ENCODE measurements around the gene DIP2C.
"Not testable (repeated sequence)": the region's sequence is repeated elsewhere in the genome, so short reads cannot be mapped to it uniquely, and the experiment has no call there.

DIP2C gene

DNA sequence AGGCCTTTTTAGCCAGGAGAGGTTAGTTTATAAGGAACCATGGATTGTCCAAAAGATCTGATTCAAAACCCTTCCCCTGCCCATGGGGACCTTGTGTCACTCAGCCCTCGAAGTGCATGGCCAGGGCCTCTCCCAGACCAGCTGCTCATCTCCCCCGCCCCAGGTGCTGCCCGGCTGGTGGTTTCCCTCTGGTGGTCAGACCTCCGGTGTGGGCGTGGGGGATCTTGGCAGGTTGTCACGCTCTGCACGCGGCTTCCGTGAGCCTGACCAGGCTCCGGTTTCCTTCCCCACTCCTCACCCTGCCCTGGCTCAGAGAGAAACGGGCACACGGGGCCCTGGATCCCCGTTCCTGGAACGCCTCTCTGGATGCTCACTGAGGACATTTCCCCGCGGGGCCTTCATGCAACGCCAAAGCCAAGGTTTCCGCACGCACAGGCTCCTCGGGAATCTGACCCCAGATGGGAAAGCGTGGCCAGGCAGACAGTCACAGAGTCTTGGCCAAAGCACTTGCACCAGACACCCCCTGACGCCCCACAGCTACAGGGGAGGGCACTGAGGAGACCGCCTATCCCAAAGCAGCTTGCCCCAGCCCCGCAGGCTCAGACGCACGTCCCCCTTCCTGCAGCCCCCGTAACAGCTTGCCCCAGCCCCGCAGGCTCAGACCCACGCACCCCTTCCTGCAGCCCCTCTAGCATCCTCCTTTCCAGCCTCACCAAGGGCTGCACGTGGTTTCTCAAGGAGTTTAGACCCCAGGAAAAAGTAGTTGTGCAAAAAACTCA is 7.8 kb upstream of the DIP2C start:
- ATAC-seq = no peak
- DNase-seq = no peak

DNA sequence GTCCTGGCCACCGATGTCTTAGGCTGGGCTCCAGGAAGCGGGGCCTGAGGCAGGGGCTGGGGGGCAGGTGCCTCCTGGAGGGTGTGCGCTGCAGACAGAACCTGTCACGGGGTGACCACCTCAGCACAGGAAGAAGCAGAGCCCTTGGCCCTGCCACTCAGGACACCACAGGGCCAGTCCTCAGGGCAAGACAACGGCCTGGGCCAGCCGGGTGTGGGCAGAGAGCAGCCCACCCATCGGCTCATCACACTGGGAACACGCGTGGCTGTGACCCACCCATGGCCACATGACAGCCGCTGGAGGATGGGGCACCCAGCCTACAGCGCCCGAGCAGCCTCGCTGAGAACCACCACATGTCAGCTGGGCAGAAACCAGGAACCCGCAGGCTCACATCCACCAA is 5.9 kb upstream of the DIP2C start:
- DNase-seq (no peak), ATAC-seq (peak; percentile 28)

DNA sequence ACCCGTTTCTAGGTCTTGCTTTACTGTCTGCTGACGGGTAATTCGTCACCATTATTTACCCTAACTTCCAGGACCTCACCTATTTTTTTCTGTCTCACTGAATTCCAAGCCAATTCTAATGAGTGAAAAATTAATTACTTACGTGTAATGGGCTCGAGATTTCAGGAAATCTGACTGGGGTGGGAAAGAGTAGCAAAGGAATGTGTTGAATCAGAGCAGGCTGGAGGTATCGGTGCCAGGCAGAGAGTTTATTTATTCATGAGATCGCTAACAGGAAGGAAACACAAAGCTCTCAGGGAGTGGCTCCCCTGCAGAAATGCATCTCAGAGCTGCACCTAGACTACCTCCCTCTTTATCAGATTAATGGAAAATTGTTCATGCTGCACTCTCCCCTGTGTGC is 4.0 kb upstream of the DIP2C start:
- no peak for DNase-seq
- no peak for ATAC-seq

DNA sequence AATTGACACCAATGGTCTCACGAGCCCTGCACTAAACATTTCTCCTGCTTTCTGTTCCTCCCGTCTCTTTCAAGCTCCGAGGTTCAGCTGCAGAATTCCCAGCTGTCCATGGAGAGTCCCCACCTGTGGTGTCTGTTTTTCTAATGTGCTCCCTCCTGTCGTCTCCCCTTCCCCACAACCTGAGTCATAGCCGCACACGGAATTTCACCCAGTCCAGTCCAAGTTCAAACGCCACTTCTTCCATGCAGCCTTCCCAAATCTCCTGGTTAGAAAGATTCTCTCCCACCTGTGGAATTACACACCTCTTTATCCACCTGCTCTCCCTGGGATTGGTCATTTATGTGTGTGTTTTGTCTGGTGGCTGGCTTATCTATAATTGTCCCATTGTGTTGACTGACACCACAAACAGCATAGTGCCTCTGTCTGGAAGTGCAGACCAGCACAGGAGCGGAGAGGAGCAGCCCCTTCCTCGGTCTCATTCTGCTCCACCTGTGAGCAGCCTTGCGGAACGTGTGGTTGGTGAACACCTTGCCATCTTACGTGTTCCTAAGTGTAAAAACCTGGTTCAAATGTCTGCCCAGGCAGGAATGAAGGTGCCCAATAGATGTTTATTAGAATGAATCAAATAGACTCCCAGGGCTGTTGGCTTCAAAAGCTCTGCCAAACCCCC is 3.3 kb upstream of the DIP2C start:
- ATAC-seq (no peak), DNase-seq (no peak)

DNA sequence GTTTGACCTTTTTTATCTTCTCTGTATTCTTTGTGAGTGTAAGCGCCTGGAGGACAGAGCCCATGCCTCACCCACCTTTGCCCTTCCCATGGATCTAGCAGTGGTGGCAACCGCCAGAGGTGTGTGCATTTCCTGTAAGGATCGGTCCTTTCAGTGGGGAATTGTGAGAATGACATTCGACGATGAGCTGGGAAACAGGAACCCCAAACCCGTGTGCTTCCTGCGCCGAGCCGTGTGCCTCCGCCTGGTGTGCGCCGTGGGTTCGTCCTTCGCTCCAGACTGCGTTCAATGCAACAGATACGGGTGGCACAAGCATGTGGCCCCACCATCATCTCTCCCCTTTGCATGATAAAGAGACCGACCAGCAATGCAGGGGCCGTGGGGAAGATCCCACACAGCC is 1.7 kb upstream of the DIP2C start:
- DNase-seq = no peak
- no peak for ATAC-seq

DNA sequence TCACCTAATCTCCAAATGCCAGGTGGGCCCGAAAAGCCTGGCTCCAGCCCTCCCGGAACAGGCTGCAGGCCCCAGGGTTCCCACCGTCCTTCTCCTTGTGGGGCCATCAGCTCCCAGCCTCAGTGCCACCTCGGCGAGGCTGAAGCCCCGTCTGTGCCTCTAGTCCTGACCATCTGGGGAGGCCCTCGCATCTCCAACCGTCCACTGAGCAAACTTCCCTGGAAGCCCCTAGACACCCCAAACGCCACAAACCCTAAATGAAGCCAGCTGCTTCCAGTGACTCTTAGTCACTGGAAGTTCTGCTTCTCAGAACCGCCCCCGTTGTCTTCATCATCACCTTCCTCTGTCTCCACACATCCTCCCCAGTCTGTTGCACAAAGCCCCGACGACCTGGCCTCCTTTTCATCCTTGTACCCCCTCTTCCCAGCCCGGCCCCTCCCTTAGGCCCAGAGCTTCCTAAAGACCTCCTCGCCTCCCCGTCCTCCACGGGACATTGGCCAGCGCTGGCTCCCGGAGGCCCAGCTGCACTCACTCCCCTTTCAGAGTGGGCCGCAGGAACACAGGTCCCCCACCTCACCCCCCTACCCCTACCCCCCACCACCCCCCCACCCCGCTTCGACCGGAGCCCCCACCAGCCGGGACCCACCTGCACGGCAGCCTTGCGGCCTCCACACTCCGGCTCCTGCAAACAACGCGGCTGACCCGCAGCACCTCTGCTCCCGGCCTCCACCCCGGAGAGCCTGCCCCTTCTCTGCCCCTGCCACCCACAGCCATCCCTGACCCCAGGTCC is 1.1 kb upstream of the DIP2C start:
- ATAC-seq (peak; percentile 31), DNase-seq (no peak)

DNA sequence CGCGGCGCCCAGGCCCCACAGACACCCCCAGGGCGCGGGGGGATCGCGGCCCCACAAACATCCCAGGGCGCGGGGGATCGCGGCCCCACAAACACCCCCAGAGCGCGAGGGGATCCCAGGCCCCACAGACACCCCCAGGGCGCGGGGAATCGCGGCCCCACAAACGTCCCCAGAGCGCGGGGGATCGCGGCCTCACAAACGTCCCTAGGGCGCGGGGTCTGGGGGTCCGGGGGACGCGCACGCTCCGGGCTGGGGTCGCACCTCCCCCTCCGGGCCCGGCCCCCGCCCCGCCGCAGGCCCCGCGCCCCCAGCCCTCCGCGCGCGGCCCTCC is 382 bp downstream of the DIP2C start:
- DNase-seq (no peak), ATAC-seq (no peak)

DNA sequence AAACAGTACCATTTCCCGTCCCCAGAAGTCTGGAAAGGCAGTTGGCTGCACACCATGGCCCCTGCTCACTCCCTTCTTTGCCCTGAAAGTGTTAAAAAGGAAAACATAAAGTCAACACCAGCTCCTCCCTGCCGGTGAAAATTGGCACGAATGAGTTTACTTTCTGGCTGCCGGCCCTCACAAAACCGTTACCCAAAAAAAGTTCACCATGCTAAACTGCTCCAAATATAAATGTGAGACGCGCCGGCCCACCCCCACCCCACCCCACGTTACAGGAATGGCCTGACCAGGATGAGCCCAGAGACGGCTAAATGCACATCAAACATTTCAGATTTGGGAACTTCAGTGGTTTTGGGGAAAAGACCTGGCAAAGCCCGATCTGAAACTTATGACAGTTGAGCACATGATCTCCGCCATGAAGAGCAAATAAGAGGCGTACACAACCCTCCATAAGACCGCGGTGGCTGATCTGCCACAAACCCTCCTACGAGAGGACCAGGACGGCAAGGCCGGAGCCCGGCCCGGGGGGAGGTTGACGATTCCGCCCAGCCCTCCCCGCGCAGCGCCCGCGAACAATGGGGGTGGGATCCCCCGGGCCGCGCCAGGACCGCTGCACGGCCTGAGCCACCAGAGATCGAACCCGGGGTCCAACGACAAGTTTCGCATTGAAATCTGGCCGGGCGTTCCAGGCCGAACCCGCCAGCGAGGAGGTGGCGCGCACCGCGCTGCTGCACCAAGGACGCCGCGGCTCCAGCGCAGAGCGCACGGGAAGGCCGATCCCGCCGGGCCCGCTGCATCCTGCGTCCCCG is 952 bp downstream of the DIP2C start:
- ATAC-seq (no peak), DNase-seq (no peak)

DNA sequence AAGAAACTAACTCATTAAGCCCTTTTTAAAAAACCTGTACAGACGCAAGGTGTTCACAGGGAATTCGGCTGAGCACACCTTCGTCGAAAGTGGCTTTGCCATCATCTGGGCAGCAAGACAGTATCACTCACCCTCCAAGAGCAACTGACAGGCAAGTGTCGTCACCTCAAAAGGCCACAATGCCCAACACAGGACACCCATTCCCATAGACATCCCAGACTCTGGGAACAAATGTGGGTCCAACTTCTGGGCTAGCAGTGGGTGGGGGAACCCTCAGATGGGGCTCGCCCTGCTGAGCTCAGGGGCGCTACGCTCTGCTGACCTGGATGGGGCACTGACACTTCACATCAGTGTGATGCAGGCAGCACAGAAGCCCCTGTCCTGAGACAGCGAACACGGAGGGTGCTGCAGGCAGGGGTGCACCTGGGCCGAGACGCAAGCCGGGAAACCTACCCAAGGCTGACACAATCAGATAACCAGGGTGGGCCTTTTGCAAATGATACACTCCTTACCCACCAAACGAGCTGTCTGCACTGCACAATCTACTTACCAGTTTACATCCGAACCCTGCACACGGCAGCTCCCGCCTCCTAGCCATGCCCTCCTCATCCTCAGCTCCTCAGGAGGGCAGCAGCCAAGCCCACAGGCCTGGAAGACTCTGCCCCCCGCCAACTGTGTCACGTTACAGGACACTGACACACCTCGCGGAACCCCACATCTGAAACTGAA is 1.7 kb downstream of the DIP2C start:
- ATAC-seq (no peak), DNase-seq (no peak)

DNA sequence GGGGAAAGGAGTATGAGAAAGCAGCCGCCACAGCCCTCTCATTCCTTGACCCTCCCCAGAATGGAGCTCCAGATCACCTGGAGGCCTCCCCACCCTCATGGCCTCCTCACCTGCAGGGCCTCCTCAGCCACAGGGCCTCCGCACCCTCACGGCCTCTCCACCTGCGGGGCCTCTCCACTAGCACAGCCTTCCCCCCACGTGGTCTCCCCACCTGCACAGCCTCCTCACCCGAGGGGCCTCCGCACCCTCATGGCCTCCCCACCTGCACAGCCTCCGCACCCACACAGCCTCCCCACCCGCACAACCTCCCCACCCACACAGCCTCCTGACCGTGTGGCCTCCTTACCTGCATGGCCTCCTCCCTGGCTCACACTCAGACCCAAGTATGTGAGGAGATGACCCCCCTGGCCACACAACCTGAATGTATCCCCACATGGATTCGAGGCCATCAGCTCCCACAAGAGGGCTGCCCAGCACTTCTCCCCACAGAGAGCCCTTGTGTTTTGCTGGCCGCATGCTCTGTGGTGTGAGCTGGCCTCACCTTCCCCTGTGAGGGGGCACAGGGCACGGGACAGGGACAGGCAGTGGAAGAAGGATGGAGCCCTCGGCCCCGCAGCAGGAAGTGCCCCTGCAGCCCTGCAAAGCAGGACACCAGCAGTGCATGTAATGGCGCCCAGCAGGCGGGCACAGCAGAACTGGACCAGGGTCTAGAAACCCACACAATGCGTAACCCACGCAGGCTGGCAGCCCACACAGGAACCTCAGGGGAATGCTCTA is 3.1 kb downstream of the DIP2C start:
- no peak for ATAC-seq
- no peak for DNase-seq

DNA sequence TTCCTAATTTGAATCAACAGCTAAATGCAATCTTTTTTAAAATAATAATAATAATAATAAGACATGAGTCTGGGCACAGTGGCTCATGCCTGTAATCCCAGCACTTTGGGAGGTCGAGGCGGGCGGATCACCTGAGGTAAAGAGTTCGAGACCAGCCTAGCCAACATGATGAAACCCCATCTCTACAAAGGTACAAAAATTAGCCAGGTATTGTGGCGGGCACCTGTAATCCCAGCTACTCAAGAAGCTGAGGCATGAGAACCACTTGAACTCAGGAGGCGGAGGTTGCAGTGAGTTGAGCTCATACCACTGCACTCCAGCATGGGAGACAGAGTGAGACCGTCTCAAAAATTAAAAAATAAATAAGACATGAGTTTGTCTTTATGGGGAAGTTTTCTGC is 3.9 kb downstream of the DIP2C start:
- DNase-seq (no peak), ATAC-seq (no peak)

DNA sequence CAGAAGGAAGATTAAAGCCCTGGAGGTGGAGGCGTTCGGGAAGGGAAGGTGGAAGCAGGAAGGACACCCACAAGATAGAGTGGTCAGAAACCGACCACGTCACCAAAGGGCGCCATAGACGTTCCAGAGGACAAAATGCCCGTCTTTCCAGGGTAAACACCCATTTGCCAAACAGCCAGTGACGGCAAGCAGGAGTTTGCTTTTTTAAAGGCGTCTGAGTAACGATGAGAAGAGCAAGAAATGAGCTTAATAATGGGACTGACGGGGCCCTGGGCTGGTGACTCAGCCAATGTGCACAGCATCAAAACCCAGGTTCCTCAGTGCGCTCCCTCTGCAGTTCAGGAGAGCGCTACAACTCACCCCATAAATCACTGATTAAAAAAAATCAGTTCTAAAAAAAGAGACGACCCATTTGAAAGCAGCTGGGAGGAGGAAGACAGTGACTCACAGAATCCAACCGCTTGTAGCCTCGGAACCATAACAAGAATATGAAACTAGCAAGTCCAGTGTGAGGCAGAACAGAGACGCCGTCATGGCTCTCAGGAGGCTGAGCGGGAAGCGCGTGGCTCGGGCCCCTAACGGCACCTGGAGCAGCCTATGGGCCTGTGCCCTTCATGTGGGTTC is 5.9 kb downstream of the DIP2C start:
- DNase-seq (no peak), ATAC-seq (no peak)

DNA sequence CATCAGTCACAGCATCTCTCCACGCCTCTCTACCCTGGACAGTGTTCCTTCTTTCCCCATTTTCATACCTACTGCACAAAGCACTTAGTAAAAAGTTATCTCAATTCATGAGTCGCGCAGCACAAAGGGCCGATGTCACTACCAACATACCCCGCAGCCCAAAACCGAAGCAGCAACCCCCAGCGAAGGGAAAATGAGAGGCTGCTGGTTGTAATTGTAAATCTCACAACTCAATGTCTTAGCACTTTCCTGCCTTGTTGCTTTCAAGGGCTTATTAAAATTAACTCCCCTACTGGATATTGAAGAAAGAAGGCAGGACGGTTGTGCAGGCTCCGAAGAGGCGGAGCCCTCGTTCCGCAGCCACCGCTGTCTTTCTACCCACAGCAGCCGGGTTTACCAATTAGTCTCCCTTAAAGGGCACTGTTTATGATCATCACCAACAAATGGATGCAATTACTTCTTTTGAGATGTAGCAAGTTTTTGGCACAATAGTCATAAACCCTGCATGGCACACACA is 6.5 kb downstream of the DIP2C start:
- DNase-seq (no peak), ATAC-seq (no peak)

DNA sequence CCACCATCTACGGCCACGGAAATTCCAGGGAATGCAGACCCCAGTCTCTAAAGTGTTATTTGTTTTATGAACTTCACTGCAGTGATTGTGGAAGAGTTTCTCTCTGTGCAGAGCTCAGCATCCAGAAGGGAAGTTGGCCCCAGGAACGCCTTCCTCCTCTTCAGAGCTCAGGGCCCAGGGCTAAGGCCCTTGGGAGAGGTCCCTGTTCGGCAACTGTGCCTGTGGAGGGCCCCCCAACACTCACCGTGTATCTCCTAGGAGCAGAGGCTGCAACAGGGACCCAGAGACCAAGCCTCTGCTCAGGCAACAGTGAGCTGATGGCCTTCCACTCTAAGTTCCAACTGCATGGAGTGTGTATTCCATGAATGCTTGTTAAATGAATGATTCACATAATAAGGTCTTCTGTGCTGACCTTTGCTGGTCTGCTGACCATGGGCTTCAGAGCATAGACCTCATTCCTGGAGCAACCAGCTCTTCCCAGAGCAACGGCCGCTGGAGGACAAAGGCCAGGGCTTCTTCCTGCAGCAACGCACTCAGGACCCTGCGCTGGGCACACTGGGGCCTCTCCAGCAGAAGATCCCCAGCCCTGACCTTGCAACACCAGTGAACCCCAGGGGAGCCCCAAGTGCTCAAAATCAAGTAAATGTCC is 7.7 kb downstream of the DIP2C start:
- no peak for DNase-seq
- no peak for ATAC-seq

DNA sequence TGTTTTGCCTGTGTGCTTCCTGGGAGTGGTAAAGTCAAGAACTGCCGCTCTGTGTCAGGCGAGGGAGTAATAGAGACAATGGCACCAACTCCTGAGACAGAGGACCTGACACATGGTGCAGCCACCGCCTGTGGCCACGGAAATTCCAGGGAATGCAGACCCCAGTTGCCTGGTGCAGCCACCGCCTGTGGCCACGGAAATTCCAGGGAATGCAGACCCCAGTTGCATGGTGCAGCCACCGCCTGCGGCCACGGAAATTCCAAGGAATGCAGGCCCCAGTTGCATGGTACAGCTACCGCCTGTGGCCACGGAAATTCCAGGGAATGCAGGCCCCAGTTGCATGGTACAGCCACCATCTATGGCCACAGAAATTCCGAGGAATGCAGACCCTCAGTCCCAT is 8.7 kb downstream of the DIP2C start:
- no peak for DNase-seq
- ATAC-seq = no peak

DNA sequence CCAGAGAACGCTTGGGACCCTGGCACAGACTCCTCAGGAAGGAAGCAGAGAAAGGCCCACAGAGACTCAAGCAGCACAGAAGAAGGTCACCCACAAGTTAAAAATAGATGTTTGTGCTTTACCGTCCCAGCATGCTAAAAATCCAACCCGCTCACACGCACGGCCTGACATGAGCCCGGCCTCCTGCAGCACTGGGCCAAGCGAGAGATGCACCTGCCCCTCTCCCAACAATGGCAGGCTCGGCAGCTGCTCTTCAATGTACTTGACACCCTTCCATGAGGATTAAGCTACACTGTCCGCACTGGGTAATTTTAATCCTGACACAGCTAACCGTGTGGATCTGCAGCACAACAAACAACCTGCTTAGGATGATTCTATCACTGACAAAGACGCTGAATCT is 9.3 kb downstream of the DIP2C start:
- DNase-seq (no peak), ATAC-seq (no peak)

DNA sequence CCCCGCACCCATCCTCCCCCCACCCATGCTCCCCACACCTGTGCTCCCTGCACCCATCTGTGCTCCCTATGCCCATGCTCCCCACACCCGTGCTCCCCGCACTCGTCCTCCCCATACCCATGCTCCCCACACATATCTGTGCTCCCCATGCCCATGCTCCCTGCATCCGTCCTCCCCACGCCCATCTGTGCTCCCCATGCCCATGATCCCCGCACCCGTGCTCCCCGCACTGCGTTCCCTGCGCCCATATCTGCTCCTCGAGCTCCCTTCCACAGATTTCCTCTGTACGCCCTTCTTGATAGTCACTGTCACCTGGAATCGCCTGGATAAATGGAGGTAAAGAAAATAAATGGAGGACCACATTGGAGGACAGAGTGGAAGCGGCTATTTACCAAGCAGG is 9.9 kb downstream of the DIP2C start:
- ATAC-seq = no peak

DNA sequence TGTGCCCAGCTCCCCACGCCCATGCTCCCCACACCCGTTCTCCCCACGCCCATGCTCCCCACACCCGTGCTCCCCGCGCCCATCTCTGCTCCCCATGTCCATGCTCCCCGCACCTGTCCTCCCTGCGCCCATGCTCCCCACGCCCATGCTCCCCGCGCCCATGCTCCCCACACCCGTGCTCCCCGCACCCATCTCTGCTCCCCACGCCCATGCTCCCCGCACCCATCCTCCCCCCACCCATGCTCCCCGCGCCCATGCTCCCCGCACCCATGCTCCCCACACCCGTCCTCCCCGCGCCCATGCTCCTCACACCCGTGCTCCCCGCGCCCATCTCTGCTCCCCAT is 10.8 kb downstream of the DIP2C start:
- not testable (repeated sequence) for ATAC-seq, DNase-seq

More for the DNA sequence above, 9.9 kb downstream of the DIP2C start:
- DNase-seq = no peak

DNA sequence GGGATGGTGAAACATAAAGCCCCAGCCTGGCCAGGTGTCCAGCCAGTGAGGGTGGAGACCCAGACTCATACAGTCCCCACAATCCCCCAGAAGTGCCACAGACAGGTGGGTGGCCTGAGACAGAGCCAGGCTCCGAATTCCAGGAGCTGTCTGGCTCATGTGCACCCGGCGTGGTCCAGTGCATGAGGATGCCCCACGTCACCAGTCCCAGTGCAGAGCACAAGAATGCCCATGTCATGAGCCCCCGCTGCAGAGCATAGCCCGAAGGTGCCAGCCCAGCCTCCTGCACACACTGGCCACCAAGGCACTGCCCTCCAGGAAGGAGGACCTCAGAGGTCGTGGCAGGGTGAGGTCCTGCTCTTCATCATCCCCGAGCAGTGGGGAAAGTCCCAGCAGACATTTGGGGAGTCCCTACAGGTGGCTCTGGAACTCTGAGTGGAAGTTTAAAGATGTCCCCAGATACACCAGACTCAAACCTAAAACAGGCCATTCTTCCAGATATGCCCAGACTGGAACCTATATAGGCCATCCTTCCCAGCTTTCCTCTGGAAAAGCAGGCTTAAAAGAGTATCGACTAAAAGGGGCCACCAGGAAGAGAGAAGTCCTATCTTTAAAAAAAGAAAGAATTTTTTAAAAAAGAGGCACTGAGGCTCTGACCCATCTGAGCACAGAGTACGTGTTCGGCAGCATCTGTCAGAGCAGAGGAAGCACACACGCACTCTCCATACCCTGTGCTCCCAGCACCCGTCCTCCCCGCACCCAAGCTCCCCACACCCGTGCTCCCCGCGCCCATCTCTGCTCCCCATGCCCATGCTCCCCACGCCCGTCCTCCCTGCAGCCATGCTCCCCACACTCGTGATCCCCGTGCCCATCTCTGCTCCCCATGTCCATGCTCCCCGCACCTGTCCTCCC is 11.5 kb downstream of the DIP2C start:
- ATAC-seq (peak; percentile 26), DNase-seq (no peak)

Data from stimulated activated naive CD8-positive, alpha-beta T cell treated with anti-CD3 and anti-CD28 coated beads, Interleukin-15, Interleukin-2, amounts not matched to agents 100 U/mL and 50 U/mL, for 24 hours (primary cell).